IMR-90 (cell line): ENCODE results near the gene CCDC102A. TPM values are rescaled to one million over a fixed set of nuclear protein-coding genes. Genes with fewer than 3 reads are reported as not detected.

Experiments used
- ATAC-seq: fragments of 200-7000 bp; cut with Tn5 transposase; 2 replicates; pipeline ENCODE4 v1.9.1; 2020; ENCODE audit warnings: low read depth, mild to moderate bottlenecking, moderate library complexity
- BruUV-seq: library from RNA; stranded (reverse); fragments of 400-500 nt; replicated peaks from 2 replicates; lab custom pipeline; 2021; lab: Mats Ljungman, UMichigan
- CTCF ChIA-PET: fragments of 300-600 bp; formaldehyde crosslinking; extraction: SDS; loops from one replicate; lab custom pipeline; 2021; ENCODE audit warnings: antibody characterized with exemption; lab: Yijun Ruan, JAX
- POLR2A ChIA-PET: fragments of 300-600 bp; sonication (Branson Sonifier 250); formaldehyde crosslinking; loops from one replicate; lab custom pipeline; 2022; ENCODE audit warnings: antibody characterized with exemption; ENCODE audit not compliant: unreplicated experiment; lab: Charles Lee
- DNase-seq: peaks from one replicate; pipeline ENCODE4 v3.0.0; 2013
- H2AFZ ChIP-seq: replicated peaks from 2 replicates; pipeline ENCODE3; 2013; ENCODE audit warnings: low read length, mild to moderate bottlenecking; ENCODE audit not compliant: poor library complexity
- H2AK5ac ChIP-seq: 2 replicates; pipeline ENCODE4 v1.6.1; 2013; ENCODE audit warnings: low read depth, low read length, inconsistent platforms
- H2AK9ac ChIP-seq: replicated peaks from 2 replicates; pipeline ENCODE3; 2013; ENCODE audit warnings: mild to moderate bottlenecking, low read depth, low read length, moderate library complexity; ENCODE audit not compliant: poor library complexity
- H2BK120ac ChIP-seq: 2 replicates; pipeline ENCODE4 v1.6.1; 2013; ENCODE audit warnings: low read depth, low read length, inconsistent platforms
- H2BK15ac ChIP-seq: 3 replicates; pipeline ENCODE4 v1.6.1; 2013; ENCODE audit warnings: low read depth, low read length, inconsistent platforms
- H2BK20ac ChIP-seq: 2 replicates; pipeline ENCODE4 v1.6.1; 2013; ENCODE audit warnings: low read depth, mild to moderate bottlenecking, inconsistent platforms, low read length, moderate library complexity
- H2BK5ac ChIP-seq: 2 replicates; pipeline ENCODE4 v1.6.1; 2013; ENCODE audit warnings: mild to moderate bottlenecking, low read depth, low read length, inconsistent platforms; ENCODE audit not compliant: poor library complexity, severe bottlenecking
- H3K14ac ChIP-seq: replicated peaks from 2 replicates; pipeline ENCODE4 v1.6.1; 2013; ENCODE audit warnings: low read depth, low read length, inconsistent platforms
- H3K18ac ChIP-seq: 2 replicates; pipeline ENCODE4 v1.6.1; 2013; ENCODE audit warnings: low read depth, low read length, control low read depth
- H3K23ac ChIP-seq: 2 replicates; pipeline ENCODE4 v1.6.1; 2013; ENCODE audit warnings: low read depth, low read length, inconsistent platforms
- H3K27ac ChIP-seq: 2 replicates; pipeline ENCODE4 v1.5.1; 2013; ENCODE audit warnings: mild to moderate bottlenecking, control low read depth, low read length; ENCODE audit not compliant: insufficient read depth
- H3K27me3 ChIP-seq: 2 replicates; pipeline ENCODE4 v1.6.1; 2013; ENCODE audit warnings: low read length; ENCODE audit not compliant: control insufficient read depth, insufficient read depth
- H3K36me3 ChIP-seq: 2 replicates; pipeline ENCODE4 v1.6.1; 2013; ENCODE audit warnings: low read length, mixed read lengths; ENCODE audit not compliant: control insufficient read depth, insufficient read depth
- H3K4ac ChIP-seq: 2 replicates; pipeline ENCODE4 v1.6.1; 2013; ENCODE audit warnings: low read depth, low read length, inconsistent platforms
- H3K4me1 ChIP-seq: 2 replicates; pipeline ENCODE4 v1.6.1; 2013; ENCODE audit warnings: low read length, mixed read lengths; ENCODE audit not compliant: control insufficient read depth, insufficient read depth
- H3K4me2 ChIP-seq: 2 replicates; pipeline ENCODE4 v1.6.1; 2013; ENCODE audit warnings: low read depth, mild to moderate bottlenecking, control low read depth, low read length, moderate library complexity
- H3K4me3 ChIP-seq: 2 replicates; pipeline ENCODE4 v1.5.1; 2013; ENCODE audit warnings: low read depth, mild to moderate bottlenecking, control low read depth, low read length, moderate library complexity; ENCODE audit not compliant: insufficient read depth
- H3K56ac ChIP-seq: 2 replicates; pipeline ENCODE4 v1.6.1; 2013; ENCODE audit warnings: low read length, inconsistent platforms; ENCODE audit not compliant: insufficient read depth; ENCODE audit errors: extremely low read depth
- H3K79me1 ChIP-seq, 2 experiments: 2 replicates each; pipeline ENCODE4 v1.6.1; 2013; ENCODE audit warnings: low read length in 2 of 2, inconsistent platforms in 1 of 2, low read depth in 1 of 2
- H3K9ac ChIP-seq: 2 replicates; pipeline ENCODE4 v1.6.1; 2013; ENCODE audit warnings: low read depth, low read length, control low read depth
- H3K9me1 ChIP-seq: 2 replicates; pipeline ENCODE4 v1.6.1; 2013; ENCODE audit warnings: low read length, inconsistent platforms; ENCODE audit not compliant: insufficient read depth
- H3K9me3 ChIP-seq: 2 replicates; pipeline ENCODE4 v1.6.1; 2013; ENCODE audit warnings: low read length; ENCODE audit not compliant: control insufficient read depth, insufficient read depth
- H4K20me1 ChIP-seq: 2 replicates; pipeline ENCODE4 v1.6.1; 2013; ENCODE audit warnings: low read length, inconsistent platforms; ENCODE audit not compliant: insufficient read depth
- H4K5ac ChIP-seq: 2 replicates; pipeline ENCODE4 v1.6.1; 2013; ENCODE audit warnings: mild to moderate bottlenecking, low read depth, low read length, control low read depth
- H4K8ac ChIP-seq, 2 experiments: 2 replicates each; pipeline ENCODE4 v1.6.1; 2013; ENCODE audit warnings: low read depth in 2 of 2, low read length in 2 of 2, control low read depth in 1 of 2, inconsistent platforms in 1 of 2
- H4K91ac ChIP-seq: 2 replicates; pipeline ENCODE4 v1.6.1; 2013; ENCODE audit warnings: low read depth, low read length, inconsistent platforms; ENCODE audit not compliant: insufficient read depth
- FOS ChIP-seq: fragments of 150-350 bp; IDR thresholded peaks from 2 replicates; pipeline ENCODE4 v1.6.1; 2016; ENCODE audit warnings: low read depth, low read length
- MAFK ChIP-seq: IDR thresholded peaks from 2 replicates; pipeline ENCODE4 v1.6.1; 2012; ENCODE audit warnings: low read depth, low read length, improper control_type of control experiment
- MXI1 ChIP-seq: IDR thresholded peaks from 2 replicates; pipeline ENCODE4 v1.6.1; 2012; ENCODE audit warnings: low read depth, mild to moderate bottlenecking, low read length, moderate library complexity, borderline replicate concordance
- POLR2A ChIP-seq: IDR thresholded peaks from 2 replicates; pipeline ENCODE4 v1.6.1; 2012; ENCODE audit warnings: mild to moderate bottlenecking, low read depth, low read length
- RFX5 ChIP-seq: IDR thresholded peaks from 2 replicates; pipeline ENCODE4 v1.8.0; 2012; ENCODE audit warnings: low read depth, mild to moderate bottlenecking, low read length, moderate library complexity
- WGBS, 2 experiments: methylation state at CpG; one replicate each; pipeline versions ENCODE4 v1.1.5 to v1.1.7; 2013; ENCODE audit warnings: missing lambda C conversion rate in 2 of 2; ENCODE audit not compliant: insufficient read length in 1 of 2; ENCODE audit errors: extremely low coverage in 2 of 2; 5-methylcytosine and 5-hydroxymethylcytosine counted together
- dilution Hi-C: fragments of 300-500 bp; cut with HindIII; formaldehyde crosslinking; loops from one replicate; pipeline ENCODE4 v1.14.3; 2018; ENCODE audit warnings: low sequenced_read_pairs; ENCODE audit not compliant: unreplicated experiment
- in situ Hi-C: fragments of 300-500 bp; cut with MboI; formaldehyde crosslinking; loops from 3 replicates; pipeline ENCODE4 v1.14.3; 2019; ENCODE audit warnings: low sequenced_read_pairs, inconsistent platforms, mixed read lengths
- intact Hi-C: fragments of 100-400 bp; cut with micrococcal nuclease; formaldehyde crosslinking; loops from 2 replicates; pipeline ENCODE4 v1.10.0; 2022
- polyA plus RNA-seq, 3 experiments: library from polyadenylated mRNA; depleted of rRNA; stranded (reverse); fragments of >200 nt; gene quantifications; 2 replicates each; pipeline ENCODE4 v1.2.3, GENCODE V29; 2012; ENCODE audit warnings: low replicate concordance in 1 of 3
- total RNA-seq: library from RNA; depleted of rRNA; stranded (reverse); fragments of >200 nt; gene quantifications from 2 replicates; pipeline ENCODE4 v1.2.3, GENCODE V29; 2012

CCDC102A gene
- total and polyA plus RNA-seq, 2 of the 4 experiments (the other 2 are of a cell fraction) = 5.4 to 8.5 TPM

GRCh38 chr16:57481421-57481820 lies 55.0 kb downstream of the CCDC102A start:
- Histone ChIP-seq H3K36me3 (no peaks in the 10 kb centered on the region), H3K79me1 (peaks cover 5 to 21% of the 10 kb centered on the region in 2 experiments), H2AK5ac (no peak overlapping the region), H2BK15ac (no peak overlapping the region), H3K4me1 (peaks cover 12% of the 10 kb centered on the region), H4K91ac (no peak overlapping the region), H2BK120ac (no peak overlapping the region), H3K9ac (no peak overlapping the region), H4K8ac (no peak overlapping the region), H2AK9ac (no peak overlapping the region), H3K4ac (no peak overlapping the region), H2BK20ac (no peak overlapping the region), H3K4me3 (no peak overlapping the region), H3K18ac (no peak overlapping the region), H3K23ac (no peak overlapping the region), H4K5ac (no peak overlapping the region), H3K27me3 (no peaks in the 10 kb centered on the region), H3K14ac (no peak overlapping the region), H3K27ac (no peak overlapping the region), H3K56ac (no peak overlapping the region), H3K9me1 (no peaks in the 10 kb centered on the region; the same call in 1 of the 2 replicates), H3K4me2 (no peak overlapping the region), H3K9me3 (no peaks in the 10 kb centered on the region), H4K20me1 (no peaks in the 10 kb centered on the region; the same call in 1 of the 2 replicates), H2BK5ac (no peak overlapping the region), H2AFZ (no peak overlapping the region)
- intact Hi-C loops (no loop called here), dilution Hi-C loops (no loop called here), in situ Hi-C loops (no loop called here)
- 70% methylated on average over 2 of the region's 4 CpGs; no CpG with 5 or more reads in 1 of the 2 experiments for WGBS, 2 experiments
- no TSS peak for BruUV-seq
- ATAC-seq (no peak), DNase-seq (no peak)
- CTCF ChIA-PET = interaction anchor here (1.0 kb wide), 1 partner anchor 38 kb away, joined by 3 read pairs; no protein-coding TSS in a partner anchor
- POLR2A ChIA-PET = no interaction called here
- no peak for TF ChIP-seq POLR2A
- no peak for TF ChIP-seq MXI1
- no peak for TF ChIP-seq MAFK
- no peak for TF ChIP-seq FOS
- TF ChIP-seq RFX5 = no peak
